Mesendoderm (in vitro differentiated cells): Measurements from ENCODE around the gene ZSWIM6.

Experiments used
- DNase-seq: peaks from one replicate; pipeline ENCODE4 v3.0.0; 2013
- H2AK5ac ChIP-seq: 2 replicates; pipeline ENCODE4 v1.6.1; 2013; ENCODE audit warnings: low read length, inconsistent platforms
- H2BK120ac ChIP-seq: 2 replicates; pipeline ENCODE4 v1.6.1; 2013; ENCODE audit warnings: low read depth, mild to moderate bottlenecking, low read length, moderate library complexity, mixed read lengths
- H2BK15ac ChIP-seq: replicated peaks from 2 replicates; pipeline ENCODE4 v1.6.1; 2013; ENCODE audit warnings: low read depth, mild to moderate bottlenecking, moderate library complexity
- H2BK5ac ChIP-seq: 2 replicates; pipeline ENCODE4 v1.6.1; 2013; ENCODE audit warnings: low read length, inconsistent platforms
- H3K18ac ChIP-seq: 2 replicates; pipeline ENCODE4 v1.6.1; 2013; ENCODE audit warnings: mild to moderate bottlenecking, low read length, mixed read lengths
- H3K23ac ChIP-seq: one replicate; pipeline ENCODE4 v1.6.1; 2013; ENCODE audit warnings: low read length
- H3K27ac ChIP-seq: 2 replicates; pipeline ENCODE4 v1.5.1; 2013; ENCODE audit warnings: low read depth, mild to moderate bottlenecking, inconsistent platforms, low read length, moderate library complexity
- H3K27me3 ChIP-seq: 2 replicates; pipeline ENCODE4 v1.6.1; 2013; ENCODE audit warnings: low read length, control low read depth, mild to moderate bottlenecking, inconsistent platforms; ENCODE audit not compliant: insufficient read depth, poor library complexity
- H3K36me3 ChIP-seq: 2 replicates; pipeline ENCODE4 v1.6.1; 2013; ENCODE audit warnings: low read length, inconsistent platforms; ENCODE audit not compliant: control insufficient read depth, insufficient read depth
- H3K4ac ChIP-seq: one replicate; pipeline ENCODE4 v1.6.1; 2013; ENCODE audit warnings: low read depth, mild to moderate bottlenecking, low read length, moderate library complexity
- H3K4me1 ChIP-seq: 2 replicates; pipeline ENCODE4 v1.6.1; 2013; ENCODE audit warnings: low read depth, low read length, inconsistent platforms; ENCODE audit not compliant: control insufficient read depth
- H3K4me2 ChIP-seq: 2 replicates; pipeline ENCODE4 v1.6.1; 2013; ENCODE audit warnings: low read length
- H3K4me3 ChIP-seq: 2 replicates; pipeline ENCODE4 v1.5.1; 2013; ENCODE audit warnings: mild to moderate bottlenecking, low read length
- H3K56ac ChIP-seq: one replicate; pipeline ENCODE4 v1.6.1; 2013; ENCODE audit warnings: low read length
- H3K79me1 ChIP-seq: 2 replicates; pipeline ENCODE4 v1.6.1; 2013; ENCODE audit warnings: low read length, inconsistent platforms
- H3K79me2 ChIP-seq: 2 replicates; pipeline ENCODE4 v1.6.1; 2013; ENCODE audit warnings: mild to moderate bottlenecking, low read length; ENCODE audit not compliant: control insufficient read depth, insufficient read depth
- H3K9ac ChIP-seq: 2 replicates; pipeline ENCODE4 v1.6.1; 2013; ENCODE audit warnings: low read length, inconsistent platforms
- H4K5ac ChIP-seq: one replicate; pipeline ENCODE4 v1.6.1; 2013; ENCODE audit warnings: low read length
- H4K8ac ChIP-seq: one replicate; pipeline ENCODE4 v1.6.1; 2013; ENCODE audit warnings: low read depth, mild to moderate bottlenecking, control low read depth, low read length, moderate library complexity
- WGBS: extraction: QIAGEN DNeasy Blood & Tissue Kit; methylation state at CpG from one replicate; pipeline ENCODE4 v1.1.7; 2013; ENCODE audit warnings: low lambda C conversion rate, missing lambda C conversion rate; ENCODE audit not compliant: insufficient coverage; ENCODE audit errors: extremely low coverage; 5-methylcytosine and 5-hydroxymethylcytosine counted together

Gene ZSWIM6

GRCh38 chr5:61525512-61526206 lies 193.6 kb downstream of the ZSWIM6 start:
- Histone ChIP-seq H3K27ac (no peak overlapping the region), H3K4me3 (no peak overlapping the region), H2BK5ac (no peak overlapping the region), H3K23ac (no peak overlapping the region), H4K8ac (no peak overlapping the region), H3K18ac (no peak overlapping the region), H2BK120ac (no peak overlapping the region), H3K9ac (no peak overlapping the region), H3K4me1 (no peaks in the 10 kb centered on the region), H3K56ac (no peak overlapping the region), H3K4ac (no peak overlapping the region), H3K79me2 (no peaks in the 10 kb centered on the region), H4K5ac (no peak overlapping the region), H3K36me3 (no peaks in the 10 kb centered on the region), H3K4me2 (no peak overlapping the region), H2AK5ac (no peak overlapping the region), H3K79me1 (peaks cover 1% of the 10 kb centered on the region), H2BK15ac (no peak overlapping the region), H3K27me3 (no peaks in the 10 kb centered on the region)
- no CpG with 5 or more reads among the region's 12 CpGs for WGBS
- DNase-seq, result peak; percentile 30

- H3K27me3 ChIP-seq, result no peaks in the 10 kb centered on the region
- H3K27ac ChIP-seq, result no peak overlapping the region
- WGBS, result no CpG with 5 or more reads among the region's 5 CpGs
- H3K4ac ChIP-seq, result no peak overlapping the region
- H2BK120ac ChIP-seq, result no peak overlapping the region
- no peak overlapping the region for H2BK5ac ChIP-seq
- peaks cover under 1% of the 10 kb centered on the region for H3K79me1 ChIP-seq
- no peak overlapping the region for H3K18ac ChIP-seq
- no peaks in the 10 kb centered on the region for H3K79me2 ChIP-seq
- no peaks in the 10 kb centered on the region for H3K4me1 ChIP-seq
- H3K4me2 ChIP-seq, result no peak overlapping the region
- no peak overlapping the region for H3K23ac ChIP-seq
- DNase-seq, result no peak
- H3K9ac ChIP-seq, result no peak overlapping the region
- no peak overlapping the region for H2AK5ac ChIP-seq
- H4K5ac ChIP-seq, result no peak overlapping the region
- H3K4me3 ChIP-seq, result no peak overlapping the region
- H2BK15ac ChIP-seq, result no peak overlapping the region
- no peak overlapping the region for H3K56ac ChIP-seq
- no peaks in the 10 kb centered on the region for H3K36me3 ChIP-seq
- no peak overlapping the region for H4K8ac ChIP-seq
These were observed 194.1 kb downstream of the ZSWIM6 start for GRCh38 chr5:61526207-61526519.

- H3K23ac ChIP-seq, result no peak overlapping the region
- H3K27ac ChIP-seq, result no peak overlapping the region
- no peak overlapping the region for H4K5ac ChIP-seq
- no peak overlapping the region for H3K56ac ChIP-seq
- no peaks in the 10 kb centered on the region for H3K79me1 ChIP-seq
- no peak overlapping the region for H2BK15ac ChIP-seq
- no peak overlapping the region for H3K9ac ChIP-seq
- H3K4me1 ChIP-seq, result no peaks in the 10 kb centered on the region
- no peak overlapping the region for H3K4me3 ChIP-seq
- H3K18ac ChIP-seq, result no peak overlapping the region
- H2AK5ac ChIP-seq, result no peak overlapping the region
- H3K36me3 ChIP-seq, result no peaks in the 10 kb centered on the region
- H3K4me2 ChIP-seq, result no peak overlapping the region
- H2BK120ac ChIP-seq, result no peak overlapping the region
- no CpG with 5 or more reads among the region's 4 CpGs for WGBS
- no peak overlapping the region for H3K4ac ChIP-seq
- no peaks in the 10 kb centered on the region for H3K79me2 ChIP-seq
- no peaks in the 10 kb centered on the region for H3K27me3 ChIP-seq
- H4K8ac ChIP-seq, result no peak overlapping the region
- no peak overlapping the region for H2BK5ac ChIP-seq
- DNase-seq, result no peak
These were observed 200.9 kb downstream of the ZSWIM6 start for GRCh38 chr5:61532983-61533382.

GRCh38 chr5:61534481-61535267 lies 202.6 kb downstream of the ZSWIM6 start:
- H3K18ac ChIP-seq, result no peak overlapping the region
- H3K9ac ChIP-seq, result no peak overlapping the region
- no peak overlapping the region for H2BK120ac ChIP-seq
- H3K4me2 ChIP-seq, result no peak overlapping the region
- no peaks in the 10 kb centered on the region for H3K27me3 ChIP-seq
- no peaks in the 10 kb centered on the region for H3K79me2 ChIP-seq
- DNase-seq, result no peak
- no peak overlapping the region for H3K4me3 ChIP-seq
- H3K79me1 ChIP-seq, result no peaks in the 10 kb centered on the region
- no peak overlapping the region for H3K56ac ChIP-seq
- no peak overlapping the region for H2BK15ac ChIP-seq
- H2BK5ac ChIP-seq, result no peak overlapping the region
- H3K36me3 ChIP-seq, result no peaks in the 10 kb centered on the region
- no peak overlapping the region for H4K5ac ChIP-seq
- no peak overlapping the region for H3K4ac ChIP-seq
- H2AK5ac ChIP-seq, result no peak overlapping the region
- no peak overlapping the region for H3K23ac ChIP-seq
- no peak overlapping the region for H4K8ac ChIP-seq
- H3K27ac ChIP-seq, result no peak overlapping the region
- H3K4me1 ChIP-seq, result no peaks in the 10 kb centered on the region
- WGBS, result no CpG with 5 or more reads among the region's 5 CpGs

GRCh38 chr5:61535828-61536227 lies 203.8 kb downstream of the ZSWIM6 start:
- Histone ChIP-seq H3K79me1 (no peaks in the 10 kb centered on the region), H3K36me3 (no peaks in the 10 kb centered on the region), H2AK5ac (no peak overlapping the region), H4K5ac (no peak overlapping the region), H4K8ac (no peak overlapping the region), H3K23ac (no peak overlapping the region), H3K18ac (no peak overlapping the region), H3K27ac (no peak overlapping the region), H2BK5ac (no peak overlapping the region), H3K27me3 (no peaks in the 10 kb centered on the region), H3K79me2 (no peaks in the 10 kb centered on the region), H3K4me3 (no peak overlapping the region), H2BK15ac (no peak overlapping the region), H3K4ac (no peak overlapping the region), H2BK120ac (no peak overlapping the region), H3K4me1 (no peaks in the 10 kb centered on the region), H3K9ac (no peak overlapping the region), H3K4me2 (no peak overlapping the region), H3K56ac (no peak overlapping the region)
- WGBS, result no CpG with 5 or more reads among the region's 7 CpGs
- DNase-seq, result no peak
